WTC11 (cell line): ENCODE results near the gene DIABLO. TPM values are rescaled to one million over a fixed set of nuclear protein-coding genes. Genes with fewer than 3 reads are reported as not detected.

ENCODE experiments used
- ATAC-seq: fragments of 200-7000 bp; cut with Tn5 transposase; 2 replicates; pipeline ENCODE4 v1.10.0; 2021; ENCODE audit warnings: mild to moderate bottlenecking, moderate library complexity
- CTCF ChIA-PET: fragments of 300-600 bp; sonication (Branson Sonifier 250); formaldehyde crosslinking; loops from one replicate; lab custom pipeline; 2021; ENCODE audit warnings: antibody characterized with exemption; lab: Charles Lee
- POLR2A ChIA-PET: fragments of 350-600 bp; sonication (Branson Sonifier 250); formaldehyde crosslinking; loops from one replicate; lab custom pipeline; 2021; ENCODE audit warnings: antibody characterized with exemption; lab: Charles Lee
- DNase-seq: peaks from one replicate; pipeline ENCODE4 v3.0.0; 2021; ENCODE audit warnings: low spot score
- H3K27ac Mint-ChIP-seq: 2 replicates; pipeline ENCODE4 v1.8.0; 2021; ENCODE audit warnings: mixed read lengths
- H3K27me3 Mint-ChIP-seq: 2 replicates; pipeline ENCODE4 v1.8.0; 2021; ENCODE audit warnings: low read depth, mild to moderate bottlenecking, moderate library complexity, mixed read lengths
- H3K36me3 Mint-ChIP-seq: 2 replicates; pipeline ENCODE4 v1.8.0; 2021; ENCODE audit warnings: mixed read lengths
- H3K4me1 Mint-ChIP-seq: 2 replicates; pipeline ENCODE4 v1.8.0; 2022; ENCODE audit warnings: mixed read lengths
- H3K4me3 Mint-ChIP-seq: 2 replicates; pipeline ENCODE4 v1.8.0; 2021; ENCODE audit warnings: mild to moderate bottlenecking, moderate library complexity, mixed read lengths
- H3K9me3 Mint-ChIP-seq: 2 replicates; pipeline ENCODE4 v1.8.0; 2021; ENCODE audit warnings: mixed read lengths
- CREB1 ChIP-seq: sonication (generic); formaldehyde crosslinking; IDR thresholded peaks from 2 replicates; pipeline ENCODE4 v1.8.0; 2023; ENCODE audit warnings: mild to moderate bottlenecking, missing genetic modification reagents
- HMGA2 ChIP-seq: fragments of 250-450 bp; sonication (Bioruptor Pico); IDR thresholded peaks from 2 replicates; pipeline ENCODE4 v1.4.0; 2021; ENCODE audit warnings: mild to moderate bottlenecking, moderate library complexity
- IRF1 ChIP-seq: sonication (generic); formaldehyde crosslinking; IDR thresholded peaks from 2 replicates; pipeline ENCODE4 v1.8.0; 2023; ENCODE audit warnings: missing genetic modification reagents
- JAZF1 ChIP-seq: fragments of 250-450 bp; sonication (Bioruptor Pico); IDR thresholded peaks from 2 replicates; pipeline ENCODE4 v1.9.0; 2021; ENCODE audit warnings: moderate library complexity, mild to moderate bottlenecking, inconsistent platforms
- MXD4 ChIP-seq: fragments of 250-450 bp; sonication (Bioruptor Pico); IDR thresholded peaks from 2 replicates; pipeline ENCODE4 v1.8.0; 2021; ENCODE audit warnings: mild to moderate bottlenecking, moderate library complexity, borderline replicate concordance
- NFATC4 ChIP-seq: fragments of 250-450 bp; sonication (Bioruptor Pico); IDR thresholded peaks from 2 replicates; pipeline ENCODE4 v1.9.0; 2021; ENCODE audit warnings: mild to moderate bottlenecking
- NR1H2 ChIP-seq: sonication (generic); formaldehyde crosslinking; IDR thresholded peaks from 2 replicates; pipeline ENCODE4 v1.9.0; 2021; ENCODE audit warnings: mild to moderate bottlenecking, moderate library complexity, missing genetic modification reagents
- OVOL2 ChIP-seq: fragments of 250-450 bp; sonication (Bioruptor Pico); IDR thresholded peaks from 2 replicates; pipeline ENCODE4 v1.9.0; 2021; ENCODE audit warnings: mild to moderate bottlenecking, borderline replicate concordance
- RELA ChIP-seq: sonication (generic); formaldehyde crosslinking; IDR thresholded peaks from 2 replicates; pipeline ENCODE4 v1.8.1; 2022; ENCODE audit warnings: missing genetic modification reagents, mild to moderate bottlenecking, borderline replicate concordance
- TCF7 ChIP-seq: sonication (generic); formaldehyde crosslinking; IDR thresholded peaks from 2 replicates; pipeline ENCODE4 v1.8.0; 2022; ENCODE audit warnings: mild to moderate bottlenecking, low read depth, missing genetic modification reagents, moderate library complexity
- TEAD1 ChIP-seq: sonication (generic); formaldehyde crosslinking; IDR thresholded peaks from 2 replicates; pipeline ENCODE4 v1.8.0; 2022; ENCODE audit warnings: mild to moderate bottlenecking, missing genetic modification reagents
- USF1 ChIP-seq: sonication (generic); formaldehyde crosslinking; IDR thresholded peaks from 2 replicates; pipeline ENCODE4 v1.8.0; 2022; ENCODE audit warnings: mild to moderate bottlenecking, missing genetic modification reagents
- ZBTB43 ChIP-seq: sonication (generic); formaldehyde crosslinking; IDR thresholded peaks from 2 replicates; pipeline ENCODE4 v1.8.1; 2023; ENCODE audit warnings: mild to moderate bottlenecking, missing genetic modification reagents
- ZNF219 ChIP-seq: sonication (generic); formaldehyde crosslinking; IDR thresholded peaks from 2 replicates; pipeline ENCODE4 v1.8.0; 2023; ENCODE audit warnings: missing genetic modification reagents, mild to moderate bottlenecking, borderline replicate concordance
- ZNF671 ChIP-seq: fragments of 250-450 bp; sonication (Bioruptor Pico); IDR thresholded peaks from 2 replicates; pipeline ENCODE4 v1.8.0; 2021; ENCODE audit warnings: mild to moderate bottlenecking
- total RNA-seq: library from RNA; stranded (reverse); gene quantifications from 3 replicates; pipeline ENCODE4 v1.2.3, GENCODE V29; 2021
- TF ChIP-seq, protein P1 (sequence below): fragments of 250-450 bp; sonication (Bioruptor Pico); IDR thresholded peaks from 2 replicates; pipeline ENCODE4 v2.1.2; 2022; ENCODE audit warnings: mild to moderate bottlenecking, moderate library complexity
- TF ChIP-seq, protein P2 (sequence below): sonication (generic); formaldehyde crosslinking; IDR thresholded peaks from 2 replicates; pipeline ENCODE4 v1.8.0; 2023; ENCODE audit warnings: mild to moderate bottlenecking, missing genetic modification reagents
- TF ChIP-seq, protein P3 (sequence below): sonication (generic); formaldehyde crosslinking; IDR thresholded peaks from 2 replicates; pipeline ENCODE4 v1.8.1; 2023; ENCODE audit warnings: mild to moderate bottlenecking, missing genetic modification reagents, moderate library complexity
- TF ChIP-seq, protein P4 (sequence below): fragments of 250-450 bp; sonication (Bioruptor Pico); IDR thresholded peaks from 2 replicates; pipeline ENCODE4 v1.9.0; 2021; ENCODE audit warnings: mild to moderate bottlenecking
- TF ChIP-seq, protein P5 (sequence below): sonication (generic); formaldehyde crosslinking; conservative IDR thresholded peaks from 2 replicates; pipeline ENCODE4 v1.8.1; 2023; ENCODE audit warnings: mild to moderate bottlenecking, low read depth, missing genetic modification reagents, moderate library complexity
- TF ChIP-seq, protein P6 (sequence below): sonication (generic); formaldehyde crosslinking; conservative IDR thresholded peaks from 2 replicates; pipeline ENCODE4 v1.8.1; 2022; ENCODE audit warnings: mild to moderate bottlenecking, missing genetic modification reagents

The DIABLO gene
- total RNA-seq, 1 experiment from 2014 or later: 61.7 TPM

- TF ChIP-seq OVOL2 (CRISPR knock-in tag) (no peak), IRF1 (no peak), ZNF219 (CRISPR knock-in tag) (no peak), HMGA2 (CRISPR knock-in tag) (no peak), ZBTB43 (CRISPR knock-in tag) (no peak)
Observed at GRCh38 chr12:122206976-122207375, 18.9 kb downstream of the DIABLO start (continued).

- H3K36me3 Mint-ChIP-seq: peaks cover 25% of the 10 kb centered on the region
- H3K4me3 Mint-ChIP-seq: no peak overlapping the region
- ChIA-PET CTCF (interaction anchor here (1.1 to 1.9 kb wide), 2 partner anchors 16 to 74 kb away, joined by 4 to 8 read pairs; no protein-coding TSS in a partner anchor), POLR2A (interaction anchor here (0.9 to 1.1 kb wide), 2 partner anchors 16 kb away, joined by 3 read pairs; no protein-coding TSS in a partner anchor)
- peaks cover 24% of the 10 kb centered on the region for H3K4me1 Mint-ChIP-seq
- 0 out of 2 replicates have a peak overlapping the region, but pooled peaks have one; percentile 74 for H3K27ac Mint-ChIP-seq
- DNase-seq (no peak), ATAC-seq (no peak; the same call in 1 of the 2 replicates)
- H3K27me3 Mint-ChIP-seq: peaks cover 44% of the 10 kb centered on the region
- no peaks in the 10 kb centered on the region for H3K9me3 Mint-ChIP-seq
- TF ChIP-seq ZNF671 (CRISPR knock-in tag): no peak
- TF ChIP-seq TCF7: no peak
- TF ChIP-seq, protein P1, sequence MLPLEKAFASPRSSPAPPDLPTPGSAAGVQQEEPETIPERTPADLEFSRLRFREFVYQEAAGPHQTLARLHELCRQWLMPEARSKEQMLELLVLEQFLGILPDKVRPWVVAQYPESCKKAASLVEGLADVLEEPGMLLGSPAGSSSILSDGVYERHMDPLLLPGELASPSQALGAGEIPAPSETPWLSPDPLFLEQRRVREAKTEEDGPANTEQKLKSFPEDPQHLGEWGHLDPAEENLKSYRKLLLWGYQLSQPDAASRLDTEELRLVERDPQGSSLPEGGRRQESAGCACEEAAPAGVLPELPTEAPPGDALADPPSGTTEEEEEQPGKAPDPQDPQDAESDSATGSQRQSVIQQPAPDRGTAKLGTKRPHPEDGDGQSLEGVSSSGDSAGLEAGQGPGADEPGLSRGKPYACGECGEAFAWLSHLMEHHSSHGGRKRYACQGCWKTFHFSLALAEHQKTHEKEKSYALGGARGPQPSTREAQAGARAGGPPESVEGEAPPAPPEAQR (CRISPR knock-in tag): no peak
- 0 out of 2 replicates have a peak, but pooled peaks have one; percentile 54 for TF ChIP-seq NFATC4 (CRISPR knock-in tag)
- TF ChIP-seq, protein P2, sequence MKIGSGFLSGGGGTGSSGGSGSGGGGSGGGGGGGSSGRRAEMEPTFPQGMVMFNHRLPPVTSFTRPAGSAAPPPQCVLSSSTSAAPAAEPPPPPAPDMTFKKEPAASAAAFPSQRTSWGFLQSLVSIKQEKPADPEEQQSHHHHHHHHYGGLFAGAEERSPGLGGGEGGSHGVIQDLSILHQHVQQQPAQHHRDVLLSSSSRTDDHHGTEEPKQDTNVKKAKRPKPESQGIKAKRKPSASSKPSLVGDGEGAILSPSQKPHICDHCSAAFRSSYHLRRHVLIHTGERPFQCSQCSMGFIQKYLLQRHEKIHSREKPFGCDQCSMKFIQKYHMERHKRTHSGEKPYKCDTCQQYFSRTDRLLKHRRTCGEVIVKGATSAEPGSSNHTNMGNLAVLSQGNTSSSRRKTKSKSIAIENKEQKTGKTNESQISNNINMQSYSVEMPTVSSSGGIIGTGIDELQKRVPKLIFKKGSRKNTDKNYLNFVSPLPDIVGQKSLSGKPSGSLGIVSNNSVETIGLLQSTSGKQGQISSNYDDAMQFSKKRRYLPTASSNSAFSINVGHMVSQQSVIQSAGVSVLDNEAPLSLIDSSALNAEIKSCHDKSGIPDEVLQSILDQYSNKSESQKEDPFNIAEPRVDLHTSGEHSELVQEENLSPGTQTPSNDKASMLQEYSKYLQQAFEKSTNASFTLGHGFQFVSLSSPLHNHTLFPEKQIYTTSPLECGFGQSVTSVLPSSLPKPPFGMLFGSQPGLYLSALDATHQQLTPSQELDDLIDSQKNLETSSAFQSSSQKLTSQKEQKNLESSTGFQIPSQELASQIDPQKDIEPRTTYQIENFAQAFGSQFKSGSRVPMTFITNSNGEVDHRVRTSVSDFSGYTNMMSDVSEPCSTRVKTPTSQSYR: peak; percentile 70; the same call in 1 of the 2 replicates
- no peak for TF ChIP-seq TEAD1 (CRISPR knock-in tag)
- TF ChIP-seq, protein P3, sequence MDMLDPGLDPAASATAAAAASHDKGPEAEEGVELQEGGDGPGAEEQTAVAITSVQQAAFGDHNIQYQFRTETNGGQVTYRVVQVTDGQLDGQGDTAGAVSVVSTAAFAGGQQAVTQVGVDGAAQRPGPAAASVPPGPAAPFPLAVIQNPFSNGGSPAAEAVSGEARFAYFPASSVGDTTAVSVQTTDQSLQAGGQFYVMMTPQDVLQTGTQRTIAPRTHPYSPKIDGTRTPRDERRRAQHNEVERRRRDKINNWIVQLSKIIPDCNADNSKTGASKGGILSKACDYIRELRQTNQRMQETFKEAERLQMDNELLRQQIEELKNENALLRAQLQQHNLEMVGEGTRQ (CRISPR knock-in tag): peak; percentile 74
- TF ChIP-seq, protein P4, sequence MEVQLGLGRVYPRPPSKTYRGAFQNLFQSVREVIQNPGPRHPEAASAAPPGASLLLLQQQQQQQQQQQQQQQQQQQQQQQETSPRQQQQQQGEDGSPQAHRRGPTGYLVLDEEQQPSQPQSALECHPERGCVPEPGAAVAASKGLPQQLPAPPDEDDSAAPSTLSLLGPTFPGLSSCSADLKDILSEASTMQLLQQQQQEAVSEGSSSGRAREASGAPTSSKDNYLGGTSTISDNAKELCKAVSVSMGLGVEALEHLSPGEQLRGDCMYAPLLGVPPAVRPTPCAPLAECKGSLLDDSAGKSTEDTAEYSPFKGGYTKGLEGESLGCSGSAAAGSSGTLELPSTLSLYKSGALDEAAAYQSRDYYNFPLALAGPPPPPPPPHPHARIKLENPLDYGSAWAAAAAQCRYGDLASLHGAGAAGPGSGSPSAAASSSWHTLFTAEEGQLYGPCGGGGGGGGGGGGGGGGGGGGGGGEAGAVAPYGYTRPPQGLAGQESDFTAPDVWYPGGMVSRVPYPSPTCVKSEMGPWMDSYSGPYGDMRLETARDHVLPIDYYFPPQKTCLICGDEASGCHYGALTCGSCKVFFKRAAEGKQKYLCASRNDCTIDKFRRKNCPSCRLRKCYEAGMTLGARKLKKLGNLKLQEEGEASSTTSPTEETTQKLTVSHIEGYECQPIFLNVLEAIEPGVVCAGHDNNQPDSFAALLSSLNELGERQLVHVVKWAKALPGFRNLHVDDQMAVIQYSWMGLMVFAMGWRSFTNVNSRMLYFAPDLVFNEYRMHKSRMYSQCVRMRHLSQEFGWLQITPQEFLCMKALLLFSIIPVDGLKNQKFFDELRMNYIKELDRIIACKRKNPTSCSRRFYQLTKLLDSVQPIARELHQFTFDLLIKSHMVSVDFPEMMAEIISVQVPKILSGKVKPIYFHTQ (CRISPR knock-in tag): no peak
- TF ChIP-seq, protein P5, sequence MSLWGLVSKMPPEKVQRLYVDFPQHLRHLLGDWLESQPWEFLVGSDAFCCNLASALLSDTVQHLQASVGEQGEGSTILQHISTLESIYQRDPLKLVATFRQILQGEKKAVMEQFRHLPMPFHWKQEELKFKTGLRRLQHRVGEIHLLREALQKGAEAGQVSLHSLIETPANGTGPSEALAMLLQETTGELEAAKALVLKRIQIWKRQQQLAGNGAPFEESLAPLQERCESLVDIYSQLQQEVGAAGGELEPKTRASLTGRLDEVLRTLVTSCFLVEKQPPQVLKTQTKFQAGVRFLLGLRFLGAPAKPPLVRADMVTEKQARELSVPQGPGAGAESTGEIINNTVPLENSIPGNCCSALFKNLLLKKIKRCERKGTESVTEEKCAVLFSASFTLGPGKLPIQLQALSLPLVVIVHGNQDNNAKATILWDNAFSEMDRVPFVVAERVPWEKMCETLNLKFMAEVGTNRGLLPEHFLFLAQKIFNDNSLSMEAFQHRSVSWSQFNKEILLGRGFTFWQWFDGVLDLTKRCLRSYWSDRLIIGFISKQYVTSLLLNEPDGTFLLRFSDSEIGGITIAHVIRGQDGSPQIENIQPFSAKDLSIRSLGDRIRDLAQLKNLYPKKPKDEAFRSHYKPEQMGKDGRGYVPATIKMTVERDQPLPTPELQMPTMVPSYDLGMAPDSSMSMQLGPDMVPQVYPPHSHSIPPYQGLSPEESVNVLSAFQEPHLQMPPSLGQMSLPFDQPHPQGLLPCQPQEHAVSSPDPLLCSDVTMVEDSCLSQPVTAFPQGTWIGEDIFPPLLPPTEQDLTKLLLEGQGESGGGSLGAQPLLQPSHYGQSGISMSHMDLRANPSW (CRISPR knock-in tag): no peak
- TF ChIP-seq, protein P6, sequence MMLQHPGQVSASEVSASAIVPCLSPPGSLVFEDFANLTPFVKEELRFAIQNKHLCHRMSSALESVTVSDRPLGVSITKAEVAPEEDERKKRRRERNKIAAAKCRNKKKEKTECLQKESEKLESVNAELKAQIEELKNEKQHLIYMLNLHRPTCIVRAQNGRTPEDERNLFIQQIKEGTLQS (CRISPR knock-in tag): no peak
- peak; percentile 81 for TF ChIP-seq USF1 (CRISPR knock-in tag)
- TF ChIP-seq CREB1 (CRISPR knock-in tag): 0 out of 2 replicates have a peak, but pooled peaks have one; percentile 13
- TF ChIP-seq HMGA2 (CRISPR knock-in tag): no peak
- no peak for TF ChIP-seq JAZF1 (CRISPR knock-in tag)
- TF ChIP-seq RELA (CRISPR knock-in tag): no peak
- TF ChIP-seq NR1H2: no peak
- TF ChIP-seq MXD4: no peak
Observed at GRCh38 chr12:122206111-122206881, 19.6 kb downstream of the DIABLO start.
